SHP77 treated with DMSO at 0.1 percent for 48 hours (cell line): ENCODE results near the gene SYNC.

Experiments
- DNase-seq: peaks from one replicate; lab custom pipeline; 2025; lab: John Stamatoyannopoulos, UW

SYNC gene

DNA sequence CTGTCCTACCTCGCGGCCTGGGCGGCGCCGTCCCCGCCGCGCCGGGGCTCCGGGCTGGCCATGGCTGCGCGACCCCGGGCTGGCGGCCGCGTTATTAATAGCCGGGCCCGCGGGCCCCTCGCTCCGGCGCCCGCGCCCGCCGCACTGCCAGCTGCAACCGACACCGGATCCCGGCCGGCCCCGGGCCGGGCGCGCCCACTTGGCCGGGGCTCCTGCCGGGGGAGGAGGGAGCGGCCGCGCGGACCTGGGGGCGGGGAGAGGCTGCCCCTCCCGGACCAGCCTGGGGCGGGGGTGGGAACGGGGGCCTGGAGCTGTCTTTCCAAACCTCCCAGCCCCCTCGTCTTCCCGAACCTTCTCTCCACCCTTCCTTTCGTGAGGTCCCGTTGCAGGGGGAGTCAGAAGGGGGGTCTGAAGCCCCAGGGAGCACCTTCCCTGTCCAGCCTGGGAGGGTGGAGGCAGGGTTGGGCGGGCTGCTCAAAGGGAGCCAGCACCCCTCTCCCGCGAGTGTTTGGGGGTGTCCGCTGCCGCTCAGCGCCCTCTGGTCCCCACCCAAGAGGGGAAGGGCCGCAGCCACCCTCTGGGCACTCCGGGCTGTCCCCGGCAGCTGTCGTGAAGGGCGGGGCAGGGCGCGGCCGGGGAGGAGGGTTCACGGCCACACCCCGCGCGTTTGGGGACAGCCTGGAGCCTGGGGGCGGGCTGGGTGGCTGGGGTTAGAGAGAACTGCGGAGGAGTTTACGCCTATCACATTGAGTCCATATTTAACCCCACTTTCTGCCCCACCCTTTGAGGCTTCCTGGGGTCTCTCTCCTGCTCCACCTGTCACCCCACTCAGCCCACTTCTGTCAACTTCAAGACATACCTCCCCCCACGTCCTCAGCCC lies at the start of gene SYNC:
Gene SYNC (minus strand): TSS at position 172 of the 880 bp plus-strand sequence. CDS start 110 bp downstream, at position 62.
- no peak for DNase-seq

DNA sequence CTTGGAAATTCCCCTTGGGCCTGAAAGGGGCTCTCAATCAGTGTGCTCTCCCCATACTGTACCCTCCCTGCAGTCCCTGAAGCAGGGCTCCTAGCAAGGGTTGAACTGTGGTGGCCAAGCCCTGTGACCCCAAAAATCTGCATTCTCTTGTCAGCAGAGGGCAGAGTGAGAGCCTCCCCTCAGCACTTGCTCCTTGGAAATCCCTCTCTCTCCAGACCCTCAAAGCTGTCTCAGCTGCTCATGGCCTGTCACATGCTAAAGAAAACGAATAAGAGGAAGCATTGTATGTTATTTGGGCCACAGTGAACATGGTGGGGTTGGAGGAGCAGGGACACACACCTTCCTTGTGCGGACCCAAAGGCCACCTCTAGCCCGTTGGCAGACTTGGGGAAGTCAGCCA lies 47.2 kb upstream of the SYNC start:
- DNase-seq = no peak

DNA sequence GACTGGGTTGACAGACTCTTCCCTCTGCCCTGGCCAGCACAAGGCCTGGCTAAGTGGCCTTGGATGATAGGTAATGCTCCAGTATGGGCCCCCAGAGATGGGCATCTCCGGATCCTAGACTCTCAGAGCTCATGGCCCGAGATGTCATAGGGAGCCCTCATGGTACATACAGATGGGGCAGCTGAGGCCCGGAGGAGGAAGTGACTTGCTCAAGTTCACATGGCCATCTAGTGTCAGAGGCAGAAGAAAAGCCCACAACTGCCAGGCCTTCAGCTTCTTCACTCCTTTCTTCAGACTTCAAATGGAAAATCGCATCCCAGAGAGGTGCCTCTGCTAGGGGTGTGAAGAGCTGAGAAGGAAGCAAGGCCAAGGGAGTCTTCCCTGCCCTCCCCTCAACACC lies 46.8 kb upstream of the SYNC start:
- no peak for DNase-seq

DNA sequence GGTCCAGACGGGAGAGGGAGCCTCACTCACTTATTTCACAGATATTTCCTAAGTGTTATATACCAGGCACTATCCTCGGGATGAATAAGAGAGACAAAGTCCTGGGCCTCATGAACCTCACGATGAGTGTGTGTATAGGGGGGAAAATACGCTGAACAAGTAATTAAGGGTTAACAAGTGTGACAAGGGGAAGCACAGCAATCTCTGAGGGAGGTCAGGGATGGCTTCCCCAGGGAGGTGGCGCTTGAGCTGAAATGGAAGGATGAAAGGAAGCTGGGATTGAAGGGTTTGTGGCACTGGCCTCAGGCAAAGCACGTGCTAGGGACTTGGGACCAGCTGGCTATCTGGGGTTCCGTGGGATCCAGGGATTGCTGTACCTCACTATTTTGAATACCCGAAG lies 46.4 kb upstream of the SYNC start:
- DNase-seq = no peak

DNA sequence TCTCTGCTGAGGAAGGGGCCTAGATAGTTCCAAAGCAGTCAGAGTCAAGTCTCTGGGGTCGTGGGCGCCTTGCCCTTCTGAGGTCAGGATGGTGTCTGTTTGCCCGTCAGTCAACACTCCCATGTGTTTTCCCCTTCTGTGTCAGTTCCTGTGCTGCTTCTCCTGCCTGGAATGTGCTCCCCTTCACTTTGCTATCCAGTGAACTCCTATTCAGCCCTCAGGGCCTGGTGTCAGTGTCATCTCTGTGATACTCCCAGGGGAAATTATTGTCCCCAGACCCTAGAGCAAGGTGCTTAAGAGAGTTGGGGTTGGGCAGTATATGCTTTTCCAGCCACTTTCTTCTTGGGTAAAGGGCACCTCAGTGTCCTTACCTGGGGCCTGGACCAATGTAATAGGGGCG lies 45.8 kb upstream of the SYNC start:
- DNase-seq = no peak

DNA sequence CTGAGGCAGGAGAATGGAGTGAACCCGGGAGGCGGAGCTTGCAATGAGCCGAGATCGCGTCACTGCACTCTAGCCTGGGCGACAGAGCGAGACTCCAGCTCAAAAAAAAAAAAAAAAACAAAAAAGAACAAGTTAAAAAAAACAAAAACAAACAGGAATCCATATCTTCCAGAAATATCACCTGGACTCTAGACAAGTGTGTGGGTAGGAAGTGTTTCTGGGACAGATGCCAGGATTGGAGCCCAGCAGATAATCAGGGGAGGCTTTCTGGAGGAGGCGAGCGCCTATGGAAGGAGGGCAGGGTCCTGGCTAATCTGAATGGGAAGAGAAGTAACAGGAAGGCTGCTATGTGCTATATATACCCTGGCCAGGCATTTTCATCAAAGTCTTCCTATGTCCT lies 43.6 kb upstream of the SYNC start:
- no peak for DNase-seq

DNA sequence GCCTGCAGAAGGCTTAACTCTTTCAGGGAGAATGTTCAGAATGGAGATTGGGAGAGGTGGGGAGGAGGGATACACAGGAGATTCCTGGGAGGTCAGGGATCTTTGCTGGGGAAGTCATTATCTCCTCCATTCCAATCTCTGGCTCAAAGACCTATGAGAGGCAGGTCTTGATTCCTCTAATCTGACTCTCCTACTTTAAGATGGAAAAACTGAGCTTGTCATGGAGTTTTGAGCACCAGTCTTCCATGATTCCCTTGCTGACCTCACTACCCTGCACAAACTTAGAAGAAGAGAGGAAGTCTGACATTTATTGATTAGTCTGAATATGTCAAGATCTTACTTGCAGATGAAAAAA lies 41.5 kb upstream of the SYNC start:
- DNase-seq = no peak

DNA sequence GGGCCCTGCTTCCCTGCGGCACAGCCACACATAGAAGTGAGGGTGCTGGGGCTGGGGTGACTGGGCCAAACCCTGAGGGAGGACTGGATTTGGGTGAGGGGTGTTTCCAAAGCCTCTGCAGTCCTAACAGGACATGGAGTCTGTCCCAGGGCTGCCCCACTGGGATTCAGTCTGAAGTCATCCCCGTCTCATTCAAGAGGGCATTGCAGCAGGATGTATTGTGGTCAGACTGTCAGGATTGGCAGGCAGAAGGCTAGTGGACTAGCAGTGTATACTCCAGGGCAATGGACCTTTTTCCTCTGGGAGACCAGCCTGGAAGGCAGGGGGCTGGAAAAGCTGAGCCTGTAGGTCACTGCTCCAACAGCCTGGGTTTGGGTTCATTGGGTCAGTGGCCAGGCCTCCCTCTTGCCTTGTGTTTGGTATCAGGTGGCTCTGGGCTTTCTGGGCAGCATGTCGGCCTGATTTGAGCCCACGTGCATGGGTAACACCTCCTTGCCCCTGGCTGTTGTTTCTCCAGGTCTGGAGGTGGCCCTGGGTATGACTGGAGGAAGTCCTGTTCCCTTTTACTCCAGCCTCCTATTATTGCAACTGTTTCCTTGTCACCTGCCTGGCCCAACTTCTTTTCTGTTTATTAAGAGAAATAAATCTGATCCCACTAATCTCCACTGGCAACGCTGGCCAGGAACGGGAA lies 41.0 kb upstream of the SYNC start:
- no peak for DNase-seq

DNA sequence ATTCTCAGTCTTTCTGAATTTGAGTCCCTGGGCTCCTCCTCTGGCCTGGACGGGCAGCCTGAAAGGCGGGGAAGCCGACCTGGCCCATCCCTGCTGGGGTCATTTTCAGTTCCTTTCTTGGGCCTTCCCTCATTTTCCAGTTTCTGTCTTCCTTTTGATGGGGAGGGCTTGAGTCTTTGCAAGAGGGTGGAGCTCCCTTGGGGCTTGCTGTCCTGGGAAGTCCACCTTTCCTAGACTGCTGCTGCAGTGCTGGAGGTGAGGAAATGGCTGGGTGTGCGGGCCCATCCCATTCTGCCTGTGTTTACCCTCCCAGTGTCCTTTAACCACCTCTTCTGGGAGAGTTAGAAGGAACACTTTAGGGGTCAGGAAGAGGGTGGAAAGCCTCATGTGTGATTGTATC lies 40.4 kb upstream of the SYNC start:
- no peak for DNase-seq

DNA sequence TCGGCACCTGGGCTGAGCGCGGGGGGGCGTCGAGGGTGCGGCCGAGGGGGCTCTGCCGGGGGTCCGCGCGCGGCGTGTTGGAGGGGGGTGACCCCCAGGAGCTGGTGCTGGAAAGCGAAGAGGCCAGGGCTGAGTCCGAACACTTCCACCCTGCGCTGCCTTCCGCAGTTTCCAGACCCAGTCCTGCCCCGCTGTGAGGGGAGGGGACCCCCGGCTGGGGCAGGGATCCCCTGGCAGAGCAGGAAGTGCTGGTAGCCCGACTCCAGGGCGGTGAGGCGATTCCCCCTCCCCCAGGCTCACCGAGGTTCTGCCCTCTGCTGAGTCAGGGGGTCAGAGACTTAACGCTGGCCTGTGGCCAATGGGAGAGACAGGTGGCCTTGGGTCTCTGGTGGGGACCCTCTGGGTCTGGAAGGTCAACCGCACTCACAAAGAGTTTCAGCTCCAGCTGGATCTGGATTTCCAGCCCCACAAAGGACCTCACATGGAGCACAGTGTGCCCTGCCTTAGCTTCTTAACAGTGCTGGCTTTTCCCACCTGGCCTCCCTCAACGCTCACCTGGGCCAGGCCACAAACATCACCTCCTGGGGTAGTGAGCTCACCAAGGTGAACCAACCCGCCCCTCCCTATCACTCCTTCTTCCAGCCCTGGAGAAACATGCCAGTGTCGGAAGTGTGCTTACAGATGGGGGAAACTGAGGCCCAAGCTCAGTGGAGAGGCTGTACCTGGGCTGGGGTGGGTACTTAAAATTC lies 39.8 kb upstream of the SYNC start:
- DNase-seq = no peak

DNA sequence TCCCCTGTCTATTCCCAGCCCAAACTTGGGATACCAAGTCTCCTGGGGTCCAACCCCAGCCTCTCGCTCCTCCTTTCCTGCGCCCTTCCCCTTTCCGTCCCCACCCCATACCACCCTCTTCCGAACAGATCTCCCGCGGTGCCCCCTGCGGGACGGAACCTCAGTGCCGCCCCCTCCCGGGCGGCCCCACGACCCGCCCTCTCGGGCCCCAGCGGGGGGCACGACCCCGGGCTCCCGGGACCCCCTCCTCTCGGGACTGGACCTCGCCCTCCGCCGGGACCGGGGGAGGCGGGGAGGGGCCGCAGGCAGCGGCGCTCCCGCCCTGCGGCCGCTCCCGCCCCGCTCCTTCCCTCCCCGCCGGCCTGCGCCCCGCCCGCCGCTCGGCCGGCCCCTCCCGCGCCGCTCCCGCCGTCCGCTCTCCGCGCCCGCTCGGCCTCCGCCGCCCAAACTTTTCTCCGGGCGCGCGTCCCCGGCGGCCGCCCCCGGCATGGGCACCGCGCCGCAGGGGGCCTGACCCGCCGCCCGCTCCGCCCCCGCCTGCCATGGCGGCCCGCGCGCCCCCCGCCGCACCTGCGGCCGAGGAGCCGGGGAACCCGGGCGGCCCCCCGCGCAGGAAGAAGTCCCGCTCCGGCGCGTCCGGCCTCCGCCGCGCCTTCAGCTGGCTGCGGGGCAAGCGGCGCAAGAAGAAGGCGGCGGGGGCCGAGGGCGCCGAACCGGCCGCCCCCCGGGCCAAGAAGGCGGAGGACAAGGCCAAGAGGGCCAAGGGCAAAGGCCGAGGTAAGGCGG lies 39.0 kb upstream of the SYNC start:
- DNase-seq = no peak

DNA sequence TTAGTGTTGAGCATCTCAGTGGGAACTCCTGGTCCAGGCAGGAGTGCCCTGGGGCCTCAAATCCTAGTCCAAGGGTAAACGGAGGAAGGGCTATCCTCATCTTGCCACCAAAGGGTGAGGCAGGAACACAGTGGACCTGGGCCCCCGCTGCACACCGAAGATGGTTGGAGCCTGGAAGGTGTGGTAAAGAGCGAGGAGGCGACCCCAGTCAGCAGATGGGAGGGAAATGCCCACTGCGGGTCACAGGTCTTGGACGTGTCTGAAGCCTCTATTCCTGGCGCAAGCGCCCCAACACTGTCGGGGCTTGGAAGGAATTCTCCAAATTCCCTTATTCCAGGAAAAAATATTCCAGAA lies 38.5 kb upstream of the SYNC start:
- no peak for DNase-seq

DNA sequence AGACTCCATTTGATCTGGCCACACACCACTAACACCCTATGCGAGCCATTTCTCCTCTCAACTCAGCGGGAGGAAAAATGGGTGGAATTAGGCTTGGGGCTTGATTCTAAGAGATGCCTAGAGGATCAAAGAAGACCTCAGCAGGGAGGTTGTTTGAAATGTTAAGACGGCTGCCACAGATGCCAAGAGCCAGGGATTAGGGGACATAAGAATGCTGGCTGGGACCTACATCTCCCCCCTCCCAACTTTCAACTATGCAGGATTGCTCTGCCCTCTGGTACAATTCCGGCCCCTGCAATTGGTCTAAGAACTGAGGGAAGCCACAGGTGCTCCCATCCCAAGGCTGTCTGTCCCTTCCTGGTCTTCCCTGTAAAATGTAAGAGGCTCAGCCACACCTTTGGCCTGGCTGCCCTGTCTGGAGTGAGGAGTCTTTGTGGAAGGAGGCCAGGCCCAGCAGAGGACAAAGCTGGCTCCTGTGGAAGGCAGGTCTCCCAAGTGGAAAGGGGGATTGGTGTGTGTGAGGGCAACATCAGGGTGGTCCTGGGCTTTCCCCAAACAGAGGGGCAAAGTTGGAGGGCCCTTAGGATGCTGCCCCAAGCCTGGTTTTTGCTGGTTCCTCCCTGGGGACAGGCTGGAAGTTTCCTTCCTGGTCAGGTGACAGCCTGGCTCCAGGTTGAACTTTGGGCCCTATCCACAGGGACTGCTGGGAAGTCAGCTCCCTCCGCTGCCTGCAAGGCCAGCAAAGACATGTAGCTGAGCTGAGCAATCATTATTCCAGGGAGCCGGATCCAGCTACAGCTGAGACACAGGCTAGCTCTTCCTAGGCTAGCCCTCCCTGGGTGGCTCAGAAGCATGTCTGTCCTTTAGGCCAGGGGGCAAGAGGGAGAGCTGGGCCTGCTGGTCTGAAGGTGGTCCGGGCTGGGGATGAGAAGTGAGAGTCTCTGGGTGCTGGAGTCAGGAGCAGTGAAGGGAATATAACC lies 34.5 kb upstream of the SYNC start:
- DNase-seq = no peak

DNA sequence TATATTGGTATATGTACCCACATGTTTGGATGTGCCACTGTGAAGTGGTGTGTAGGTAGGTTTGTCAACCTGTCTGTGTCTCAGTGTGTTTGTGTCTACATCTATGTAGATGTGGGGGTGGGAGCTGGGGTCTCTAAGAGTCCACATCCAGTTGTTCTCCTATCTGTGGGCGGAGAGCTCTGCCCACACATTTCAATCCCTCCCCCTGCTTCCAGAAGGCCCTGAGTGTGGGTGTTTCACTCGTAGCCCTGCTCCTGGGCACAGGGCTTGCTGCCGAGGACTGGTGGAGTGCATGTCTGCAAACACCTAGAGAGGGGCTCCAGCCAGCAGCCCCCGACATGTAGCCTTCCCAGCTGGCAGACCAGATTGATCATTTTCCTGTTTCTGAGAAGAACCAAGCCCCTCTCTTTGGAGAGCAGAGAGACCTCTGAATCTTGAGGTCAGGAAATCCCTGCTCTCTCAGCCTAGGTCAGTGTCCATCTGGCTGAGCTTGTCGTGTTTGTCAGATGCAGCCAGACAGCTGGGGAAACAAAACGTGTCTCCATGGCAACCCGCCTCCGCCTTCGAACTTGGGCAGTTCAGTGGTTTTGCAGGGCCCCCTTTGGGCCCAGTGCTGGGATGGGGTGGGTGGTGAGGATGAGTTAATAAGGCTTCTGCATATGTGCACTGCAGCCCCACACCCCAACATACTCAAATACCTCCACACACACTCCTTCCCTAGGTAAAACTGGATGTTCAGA lies 31.2 kb upstream of the SYNC start:
- peak; percentile 37 for DNase-seq

DNA sequence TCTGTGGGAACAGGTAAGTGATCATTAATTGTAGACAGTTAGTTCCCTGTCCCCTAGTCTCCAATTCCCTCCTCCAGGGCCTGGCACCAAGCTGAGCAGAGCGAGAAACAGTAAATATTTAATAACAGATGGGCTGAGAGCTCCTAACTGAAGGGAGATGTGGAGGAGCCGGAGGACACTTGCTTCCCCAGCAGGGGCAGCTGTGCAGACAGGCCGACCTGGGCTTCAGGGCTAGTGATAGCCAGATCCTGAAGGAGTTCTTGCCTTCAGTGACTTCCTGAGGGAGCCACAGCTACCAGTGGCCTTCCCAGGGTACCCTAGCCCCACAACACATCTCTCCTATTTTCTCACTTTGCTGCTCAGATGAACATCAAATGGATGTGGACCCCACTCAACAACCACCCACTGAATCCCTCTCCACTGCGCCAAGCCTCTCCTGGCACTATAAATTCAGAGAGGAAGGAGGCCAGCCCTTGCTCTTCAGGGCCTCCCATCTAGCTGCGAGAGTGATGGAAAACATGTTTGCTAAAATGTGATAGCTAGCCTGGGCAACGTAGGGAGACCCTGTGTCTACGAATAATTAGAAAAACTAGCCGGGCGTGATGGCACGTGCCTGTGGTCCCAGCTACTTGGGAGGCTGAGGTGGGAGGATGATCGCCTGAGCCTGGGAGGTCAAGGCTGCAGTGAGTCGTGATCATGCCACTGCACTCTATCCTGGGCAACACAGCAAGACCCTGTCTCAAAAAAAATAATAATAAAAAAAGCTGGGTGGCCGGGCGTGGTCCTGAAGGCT lies 26.9 kb upstream of the SYNC start:
- DNase-seq = no peak

DNA sequence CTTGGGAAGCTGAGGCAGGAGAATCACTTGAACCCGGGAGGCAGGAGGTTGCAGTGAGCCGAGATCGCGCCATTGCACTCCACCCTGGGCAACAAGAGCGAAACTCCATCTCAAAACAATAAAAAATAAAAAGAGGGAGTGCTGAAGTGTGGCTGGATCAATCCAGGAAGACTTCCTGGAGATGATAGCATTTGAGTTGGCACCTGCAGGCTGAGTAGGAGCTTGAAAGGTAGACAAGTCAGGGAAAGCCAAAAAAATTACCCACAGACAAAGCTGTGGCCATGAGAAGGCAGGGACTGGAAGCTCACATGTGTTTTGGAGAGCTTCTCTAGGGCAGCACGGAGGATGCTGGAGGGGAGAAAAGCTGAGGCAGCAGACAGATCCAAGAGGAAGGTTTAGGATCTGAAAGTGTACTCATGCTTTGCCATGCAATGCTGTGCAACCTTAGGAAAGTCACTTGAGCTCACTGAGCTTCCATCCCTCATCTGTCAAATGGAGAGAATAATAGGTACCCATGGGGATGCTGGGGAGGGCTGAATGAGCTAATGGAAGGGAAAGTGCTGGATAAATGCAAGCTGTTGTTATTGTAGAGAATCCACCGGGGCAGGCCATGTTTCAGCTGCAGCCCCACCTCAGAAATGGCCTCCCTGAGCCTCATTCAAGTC lies 26.0 kb upstream of the SYNC start:
- DNase-seq = no peak

DNA sequence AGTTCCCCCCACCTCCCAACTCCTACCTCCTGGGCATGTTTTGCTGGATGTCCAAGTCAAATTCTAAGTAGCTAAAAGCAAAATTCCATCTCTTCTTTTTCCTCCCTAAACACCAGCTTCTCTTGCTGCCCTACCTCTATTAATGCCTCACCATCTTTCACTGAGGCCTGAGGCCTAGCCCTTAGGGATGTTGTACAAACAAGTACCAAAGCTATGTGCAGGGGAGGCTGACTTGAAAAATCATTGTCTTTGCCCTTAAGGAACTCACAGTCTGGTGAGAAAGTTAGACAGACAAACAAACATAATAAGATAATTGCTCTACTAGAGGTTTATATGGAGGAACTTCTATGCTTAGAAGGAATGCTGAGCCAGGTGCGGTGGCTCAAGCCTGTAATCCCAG lies 25.3 kb upstream of the SYNC start:
- DNase-seq = no peak

DNA sequence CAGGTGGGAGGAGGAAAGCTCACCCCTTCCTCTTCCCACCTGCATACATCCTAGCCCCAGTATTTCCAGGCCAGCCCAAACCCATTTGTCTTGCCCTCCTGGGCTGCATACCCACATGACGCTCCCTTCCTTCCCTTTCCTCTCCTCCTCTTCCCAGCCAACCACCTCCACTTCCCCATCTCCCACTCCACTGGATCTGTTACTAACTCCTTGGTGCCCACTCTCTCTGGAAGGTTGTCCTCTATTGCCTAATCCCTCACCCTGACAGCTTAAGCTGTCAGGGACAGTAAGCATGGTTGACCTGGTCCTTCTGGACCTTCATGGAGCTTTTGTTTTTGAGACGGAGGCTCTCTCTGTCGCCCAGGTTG lies 23.0 kb upstream of the SYNC start:
- no peak for DNase-seq
